Neuronal stem cell (in vitro differentiated cells): ENCODE measurements around the gene ADIPOR2.
"Not testable (repeated sequence)": the region's sequence is repeated elsewhere in the genome, so short reads cannot be mapped to it uniquely, and the experiment has no call there.

Experiments used
- DNase-seq: peaks from one replicate; pipeline ENCODE4 v3.0.0-alpha.2; 2013; ENCODE audit warnings: low spot score
- H2AFZ ChIP-seq: one replicate; pipeline ENCODE4 v1.6.1; 2013; ENCODE audit warnings: mild to moderate bottlenecking, low read length, inconsistent platforms
- H2AK5ac ChIP-seq: 2 replicates; pipeline ENCODE4 v1.6.1; 2013; ENCODE audit warnings: low read depth, mild to moderate bottlenecking, inconsistent platforms, low read length, moderate library complexity, mixed read lengths
- H2BK120ac ChIP-seq: 2 replicates; pipeline ENCODE4 v1.6.1; 2013; ENCODE audit warnings: low read depth, mild to moderate bottlenecking, inconsistent platforms, low read length, moderate library complexity, mixed read lengths
- H2BK12ac ChIP-seq: one replicate; pipeline ENCODE4 v1.6.1; 2013; ENCODE audit warnings: low read length, inconsistent platforms
- H2BK15ac ChIP-seq: 2 replicates; pipeline ENCODE4 v1.6.1; 2013; ENCODE audit warnings: mild to moderate bottlenecking, low read length, inconsistent platforms, mixed read lengths
- H2BK5ac ChIP-seq: one replicate; pipeline ENCODE4 v1.6.1; 2013; ENCODE audit warnings: inconsistent platforms, mild to moderate bottlenecking, low read length, moderate library complexity
- H3K14ac ChIP-seq: one replicate; pipeline ENCODE4 v1.6.1; 2013; ENCODE audit warnings: low read length, inconsistent platforms
- H3K18ac ChIP-seq: 2 replicates; pipeline ENCODE4 v1.6.1; 2013; ENCODE audit warnings: low read length, inconsistent platforms
- H3K23ac ChIP-seq: 2 replicates; pipeline ENCODE4 v1.6.1; 2013; ENCODE audit warnings: low read depth, mild to moderate bottlenecking, mixed read lengths, low read length, inconsistent platforms; ENCODE audit not compliant: poor library complexity
- H3K27ac ChIP-seq: replicated peaks from 3 replicates; pipeline ENCODE4 v1.5.1; 2013; ENCODE audit warnings: low read length, inconsistent platforms
- H3K27me3 ChIP-seq, 3 experiments: 2 replicates each; pipeline ENCODE4 v1.6.1; 2013; ENCODE audit warnings: low read length in 3 of 3, mild to moderate bottlenecking in 2 of 3, inconsistent platforms in 1 of 3, low read depth in 1 of 3, mixed read lengths in 1 of 3, moderate library complexity in 1 of 3; ENCODE audit not compliant: control insufficient read depth in 3 of 3, insufficient read depth in 3 of 3
- H3K36me3 ChIP-seq, 2 donors: replicated peaks in 1 of 2; 2 replicates each; pipeline ENCODE4 v1.6.1; 2013; ENCODE audit warnings: low read length in 2 of 2; ENCODE audit not compliant: control insufficient read depth in 2 of 2, insufficient read depth in 2 of 2
- H3K4ac ChIP-seq: 2 replicates; pipeline ENCODE4 v1.6.1; 2013; ENCODE audit warnings: inconsistent platforms, mild to moderate bottlenecking, low read length, moderate library complexity
- H3K4me1 ChIP-seq, 2 donors: 1 replicate in 1 of 2; 2 replicates in 1 of 2; pipeline ENCODE4 v1.6.1; 2013; ENCODE audit warnings: low read length in 2 of 2, low read depth in 1 of 2; ENCODE audit not compliant: control insufficient read depth in 2 of 2, insufficient read depth in 1 of 2
- H3K4me2 ChIP-seq: one replicate; pipeline ENCODE4 v1.6.1; 2013; ENCODE audit warnings: mild to moderate bottlenecking, low read length, inconsistent platforms; ENCODE audit not compliant: insufficient read depth, poor library complexity, severe bottlenecking
- H3K4me3 ChIP-seq, 2 donors: 2 replicates each; pipeline ENCODE4 v1.5.1; 2013; ENCODE audit warnings: low read length in 2 of 2, mild to moderate bottlenecking in 2 of 2, inconsistent platforms in 1 of 2, moderate library complexity in 1 of 2
- H3K79me1 ChIP-seq: one replicate; pipeline ENCODE4 v1.6.1; 2013; ENCODE audit warnings: low read depth, mild to moderate bottlenecking, inconsistent platforms, low read length, moderate library complexity
- H3K9ac ChIP-seq: one replicate; pipeline ENCODE4 v1.6.1; 2013; ENCODE audit warnings: mild to moderate bottlenecking, low read depth, low read length, inconsistent platforms; ENCODE audit not compliant: poor library complexity
- H3K9me3 ChIP-seq, 2 donors: replicated peaks in 1 of 2; 2 replicates each; pipeline versions ENCODE3 to v1.6.1; 2013; ENCODE audit warnings: low read length in 2 of 2, mild to moderate bottlenecking in 2 of 2, inconsistent platforms in 1 of 2, low read depth in 1 of 2, mixed read lengths in 1 of 2, moderate library complexity in 1 of 2; ENCODE audit not compliant: control insufficient read depth in 2 of 2, insufficient read depth in 1 of 2
- H4K8ac ChIP-seq: one replicate; pipeline ENCODE4 v1.6.1; 2013; ENCODE audit warnings: low read depth, mild to moderate bottlenecking, inconsistent platforms, low read length, moderate library complexity
- H4K91ac ChIP-seq: one replicate; pipeline ENCODE4 v1.6.1; 2013; ENCODE audit warnings: low read length, low read depth, mild to moderate bottlenecking, inconsistent platforms; ENCODE audit not compliant: poor library complexity
- WGBS, 2 donors: extraction: QIAGEN DNeasy Blood & Tissue Kit; methylation state at CpG; one replicate each; pipeline ENCODE4 v1.1.7; 2013; ENCODE audit warnings: missing lambda C conversion rate in 2 of 2, mixed read lengths in 1 of 2; ENCODE audit not compliant: insufficient read length in 2 of 2, insufficient replicate concordance in 1 of 2; ENCODE audit errors: extremely low coverage in 2 of 2; 5-methylcytosine and 5-hydroxymethylcytosine counted together

ADIPOR2 gene

GRCh38 chr12:1692226-1692625, 1.4 kb downstream of the ADIPOR2 start:
- Histone ChIP-seq H2AK5ac (no peak overlapping the region), H4K91ac (no peak overlapping the region), H2BK12ac (no peak overlapping the region), H3K18ac (no peak overlapping the region), H3K79me1 (peaks cover 5% of the 10 kb centered on the region), H2BK15ac (no peak overlapping the region), H3K4me1 (peaks cover 2 to 6% of the 10 kb centered on the region in 2 donors), H2BK120ac (no peak overlapping the region), H3K14ac (no peak overlapping the region), H4K8ac (no peak overlapping the region), H2BK5ac (no peak overlapping the region), H3K4me3 (peak overlapping the region in 1 of 2 donors; percentile 54), H2AFZ (no peak overlapping the region), H3K27me3 (no peaks in the 10 kb centered on the region), H3K27ac (no peak overlapping the region), H3K36me3 (peaks cover 0 to 20% of the 10 kb centered on the region in 2 donors), H3K4ac (no peak overlapping the region), H3K9me3 (no peaks in the 10 kb centered on the region), H3K4me2 (no peak overlapping the region), H3K23ac (no peak overlapping the region), H3K9ac (no peak overlapping the region)
- no CpG with 5 or more reads among the region's 4 CpGs for WGBS, 2 donors
- DNase-seq = no peak

GRCh38 chr12:1692895-1693610, 2.2 kb downstream of the ADIPOR2 start:
- no peak overlapping the region for H2AFZ ChIP-seq
- no peak overlapping the region for H3K27ac ChIP-seq
- no peak overlapping the region for H3K4ac ChIP-seq
- H3K9ac ChIP-seq = no peak overlapping the region
- H3K36me3 ChIP-seq = peaks cover 0 to 29% of the 10 kb centered on the region in 2 donors
- H4K8ac ChIP-seq = no peak overlapping the region
- no CpG with 5 or more reads among the region's 15 CpGs for WGBS, 2 donors
- H2BK15ac ChIP-seq = no peak overlapping the region
- no peak overlapping the region for H4K91ac ChIP-seq
- no peak overlapping the region for H3K18ac ChIP-seq
- no peak overlapping the region for H3K23ac ChIP-seq
- no peaks in the 10 kb centered on the region for H3K27me3 ChIP-seq
- H3K4me2 ChIP-seq = no peak overlapping the region
- H2BK120ac ChIP-seq = no peak overlapping the region
- DNase-seq = no peak
- no peak overlapping the region for H3K14ac ChIP-seq
- no peak overlapping the region for H2AK5ac ChIP-seq
- no peak overlapping the region for H2BK5ac ChIP-seq
- peaks cover 2 to 6% of the 10 kb centered on the region in 2 donors for H3K4me1 ChIP-seq
- no peaks in the 10 kb centered on the region for H3K9me3 ChIP-seq
- H3K79me1 ChIP-seq = peaks cover 5% of the 10 kb centered on the region
- H3K4me3 ChIP-seq = no peak overlapping the region
- H2BK12ac ChIP-seq = no peak overlapping the region

- not testable (repeated sequence) for H4K91ac ChIP-seq, H3K4me3 ChIP-seq, H3K4ac ChIP-seq, H3K9ac ChIP-seq, H3K27me3 ChIP-seq, H2BK12ac ChIP-seq, H4K8ac ChIP-seq, H2BK120ac ChIP-seq, H2BK5ac ChIP-seq, H3K18ac ChIP-seq, H2BK15ac ChIP-seq, H3K4me2 ChIP-seq, H2AK5ac ChIP-seq, H2AFZ ChIP-seq, H3K79me1 ChIP-seq, H3K23ac ChIP-seq, H3K14ac ChIP-seq, H3K9me3 ChIP-seq, H3K4me1 ChIP-seq, H3K27ac ChIP-seq, DNase-seq
- WGBS, 2 donors = no CpG with 5 or more reads among the region's 8 CpGs
- peaks cover 0 to 32% of the 10 kb centered on the region in 2 donors for H3K36me3 ChIP-seq
Observed at GRCh38 chr12:1695097-1695496, 4.2 kb downstream of the ADIPOR2 start.

GRCh38 chr12:1695886-1696670, 5.2 kb downstream of the ADIPOR2 start:
- H4K8ac ChIP-seq = no peak overlapping the region
- no peak overlapping the region for H3K18ac ChIP-seq
- no peak overlapping the region for H3K14ac ChIP-seq
- H3K79me1 ChIP-seq = peaks cover 5% of the 10 kb centered on the region
- H2AK5ac ChIP-seq = no peak overlapping the region
- H3K27me3 ChIP-seq = no peaks in the 10 kb centered on the region
- H3K9ac ChIP-seq = no peak overlapping the region
- H4K91ac ChIP-seq = no peak overlapping the region
- no CpG with 5 or more reads among the region's 8 CpGs for WGBS, 2 donors
- H3K4me1 ChIP-seq = peaks cover 2 to 4% of the 10 kb centered on the region in 2 donors
- no peak overlapping the region for H3K23ac ChIP-seq
- peaks cover 0 to 5% of the 10 kb centered on the region in 2 donors for H3K9me3 ChIP-seq
- no peak overlapping the region for H2BK120ac ChIP-seq
- no peak overlapping the region for H3K4ac ChIP-seq
- H2BK12ac ChIP-seq = no peak overlapping the region
- no peak overlapping the region for H2BK5ac ChIP-seq
- H3K36me3 ChIP-seq = peaks cover 0 to 32% of the 10 kb centered on the region in 2 donors
- no peak overlapping the region for H2AFZ ChIP-seq
- H3K27ac ChIP-seq = no peak overlapping the region
- no peak for DNase-seq
- no peak overlapping the region for H3K4me2 ChIP-seq
- H2BK15ac ChIP-seq = no peak overlapping the region
- no peak overlapping the region for H3K4me3 ChIP-seq
